ENCODE measurements around the gene ST3GAL5.

The ST3GAL5 gene

DNA sequence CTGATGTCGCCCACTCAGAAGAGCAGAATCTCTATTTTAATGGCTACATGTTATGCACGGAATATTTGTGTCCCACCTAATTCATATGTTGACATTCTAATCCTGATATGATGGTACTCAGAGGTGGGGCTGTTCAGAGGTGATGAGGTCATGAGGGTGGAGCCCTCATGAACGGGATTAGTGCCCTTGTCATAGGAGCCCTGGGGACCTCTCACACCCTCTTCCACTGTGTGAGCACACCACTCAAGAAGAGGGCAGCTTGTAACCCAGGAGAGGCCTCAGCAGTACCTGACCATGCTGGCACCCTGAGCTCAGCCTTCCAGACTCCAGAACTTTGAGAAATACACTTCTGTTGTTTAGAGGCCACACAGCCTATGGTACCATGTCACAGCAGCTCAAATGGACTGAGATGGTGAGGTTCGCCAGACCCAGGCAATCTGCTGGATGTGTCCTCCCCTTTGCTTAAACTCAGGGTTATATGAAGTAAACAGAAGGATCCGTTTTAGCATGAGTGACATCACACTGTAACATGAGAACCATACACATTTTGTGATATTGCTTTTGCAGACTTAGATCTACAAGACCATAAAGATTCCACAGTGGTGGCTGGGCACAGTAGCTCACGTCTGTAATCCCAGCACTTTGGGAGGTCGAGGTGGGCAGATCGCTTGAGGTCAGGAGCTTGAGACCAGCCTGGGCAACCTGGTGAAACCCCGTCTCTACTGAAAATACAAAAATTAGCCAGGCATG is 86.3 kb downstream of the ST3GAL5 start:
- no peak for DNase-seq

DNA sequence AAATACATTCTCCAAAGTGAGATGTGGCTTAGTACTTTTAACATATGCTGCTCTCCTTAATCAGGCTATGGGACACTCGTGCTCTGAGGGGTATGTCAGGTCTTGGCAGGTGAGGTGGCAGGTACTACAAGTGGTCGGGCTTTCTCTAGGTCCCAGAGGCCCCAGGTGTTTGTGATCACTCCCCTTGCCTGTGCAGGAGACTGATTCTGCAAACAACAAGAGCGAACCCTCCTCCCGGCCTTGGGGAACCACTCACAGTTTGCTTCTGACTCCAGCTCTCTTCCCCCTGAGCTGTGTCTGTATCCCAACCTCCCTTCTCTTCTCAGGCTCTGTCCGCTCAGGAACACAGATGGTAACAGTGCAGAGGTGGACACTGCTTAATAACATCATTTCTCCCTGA is 86.9 kb downstream of the ST3GAL5 start:
- no peak for DNase-seq

GRCh38 chr2:85800586-85800985 is 88.2 kb downstream of the ST3GAL5 start:
- DNase-seq, result no peak

- DNase-seq, result no peak
Measured at GRCh38 chr2:85799215-85799956, 89.4 kb downstream of the ST3GAL5 start.

GRCh38 chr2:85797921-85798320 is 90.9 kb downstream of the ST3GAL5 start:
- DNase-seq, result no peak

- no peak for DNase-seq
Measured at GRCh38 chr2:85797263-85797660, 91.5 kb downstream of the ST3GAL5 start.

DNA sequence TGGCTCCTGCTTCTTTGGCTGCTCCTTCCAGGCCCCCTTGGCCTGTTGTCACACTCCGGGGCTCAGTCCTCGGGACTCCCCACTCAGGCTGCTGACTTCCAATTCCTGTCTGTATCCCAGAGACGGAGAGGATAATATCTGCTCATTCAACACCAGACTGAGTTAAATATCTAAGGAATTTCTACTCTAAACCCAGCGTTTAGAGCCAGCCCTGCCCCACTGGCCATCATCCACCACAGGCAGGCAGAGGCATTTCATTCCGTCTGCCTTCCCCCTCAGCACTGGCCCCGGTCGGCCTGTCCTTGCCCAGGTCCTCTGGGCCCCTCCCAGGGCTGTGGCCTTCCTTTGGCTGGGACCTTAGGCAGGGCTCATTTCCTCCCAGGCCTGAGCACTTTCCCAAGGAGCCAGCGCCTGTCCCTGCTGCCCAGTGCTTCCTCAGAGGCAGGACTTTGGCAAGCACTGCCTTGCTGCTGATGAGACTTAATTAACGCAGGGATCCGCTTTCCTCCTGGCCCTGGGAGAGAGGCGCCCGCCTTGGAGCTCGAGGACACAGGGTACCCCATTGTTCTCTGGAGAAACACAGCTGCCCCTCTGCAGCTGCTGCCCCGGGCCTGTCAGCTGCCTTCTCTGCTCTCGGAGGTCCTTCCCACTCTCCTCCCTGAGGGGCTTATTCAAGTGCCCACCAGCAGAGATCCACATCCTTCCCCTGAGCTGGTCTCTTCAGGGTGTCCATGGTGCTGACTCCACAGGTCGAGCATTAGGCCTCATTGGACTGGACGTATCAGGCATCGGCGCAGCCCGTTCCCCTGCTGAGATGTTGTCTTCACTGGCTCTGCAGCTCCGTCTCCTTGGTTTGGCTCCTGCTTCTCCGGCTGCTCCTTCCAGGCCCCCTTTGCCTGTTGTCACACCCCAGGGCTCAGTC is 92.2 kb downstream of the ST3GAL5 start:
- DNase-seq, result no peak

DNA sequence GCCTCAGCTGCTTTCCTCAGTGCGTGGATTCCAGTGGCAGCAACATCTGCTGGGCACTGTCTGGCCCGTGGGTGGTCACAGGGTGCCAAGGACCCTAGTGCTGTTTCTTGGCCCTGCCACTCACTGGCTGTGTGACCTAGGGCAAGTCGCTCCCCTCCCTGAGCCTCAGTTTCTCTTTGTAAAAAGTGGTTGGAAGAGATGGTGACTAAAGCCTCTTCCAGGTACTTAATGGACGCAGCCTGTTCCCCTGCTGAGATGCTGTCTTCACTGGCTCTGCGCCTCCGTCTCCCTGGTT is 92.8 kb downstream of the ST3GAL5 start:
- DNase-seq, result no peak

DNA sequence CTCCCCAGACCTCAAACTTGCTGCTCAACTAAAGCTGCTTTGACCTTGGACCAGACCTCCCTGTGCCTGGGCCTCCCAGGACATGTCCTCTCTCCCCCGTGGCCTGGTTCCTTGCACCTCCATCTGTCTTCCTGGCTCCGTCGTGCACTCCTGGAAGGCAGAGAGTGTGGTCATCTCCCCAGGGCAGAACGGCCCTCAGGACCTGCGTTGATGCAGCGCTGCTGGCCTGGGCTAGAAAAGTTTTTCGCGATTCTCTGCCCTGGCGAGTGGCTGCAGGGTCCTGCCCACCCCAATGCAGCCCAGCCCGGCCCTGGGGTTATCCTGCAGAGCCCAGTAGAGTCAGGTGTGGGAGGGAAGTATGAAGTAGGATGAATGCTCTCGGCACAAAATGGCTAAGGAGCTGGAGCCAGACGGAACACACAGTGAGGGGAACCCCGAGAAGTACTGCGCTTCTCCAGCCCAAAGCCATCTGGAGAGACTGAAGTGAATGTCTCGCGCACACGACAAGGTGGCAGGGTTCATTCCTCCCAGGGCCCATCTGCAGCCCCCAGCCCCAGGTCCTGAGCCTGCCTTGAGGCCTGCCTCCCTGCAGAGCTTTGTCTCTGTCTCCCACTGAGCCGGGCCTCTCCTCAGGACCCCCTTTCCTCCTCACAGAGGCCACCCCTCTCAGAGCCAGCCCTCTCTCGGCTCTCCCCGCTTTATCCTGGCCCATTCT is 93.3 kb downstream of the ST3GAL5 start:
- DNase-seq, result no peak

DNA sequence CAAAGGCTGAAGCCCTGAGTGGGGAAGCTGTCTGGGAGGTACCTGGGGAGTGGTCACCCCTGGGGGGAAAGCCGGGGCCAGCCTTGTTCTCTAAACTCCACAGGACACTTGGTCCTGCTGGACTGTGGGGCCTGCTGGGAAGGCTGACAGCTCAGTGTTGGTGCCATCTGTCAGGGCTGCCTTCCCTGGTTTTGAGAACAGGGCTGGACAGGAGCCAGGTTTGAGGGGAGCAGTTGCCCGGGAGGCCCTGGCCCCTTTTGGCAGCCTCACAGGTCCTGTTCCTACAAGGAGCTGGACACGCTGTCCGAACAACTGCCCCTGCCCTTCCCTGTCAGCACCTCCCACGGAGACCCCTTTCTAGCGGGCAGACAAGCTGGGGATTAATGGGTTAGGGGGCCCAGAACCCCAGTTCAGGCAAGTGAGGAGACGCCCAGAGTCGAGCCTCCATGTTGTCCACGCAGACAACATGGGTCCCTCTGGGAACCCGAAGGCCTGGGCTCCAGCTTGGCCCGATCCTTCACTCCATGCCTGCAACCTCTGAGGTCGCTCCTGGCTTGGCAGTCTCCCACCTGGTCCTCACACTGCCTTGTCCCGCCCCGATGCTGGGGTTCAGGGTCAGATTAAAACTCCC is 94.2 kb downstream of the ST3GAL5 start:
- DNase-seq, result peak; percentile 18

- no peak for DNase-seq
Measured at GRCh38 chr2:85794038-85794441, 94.8 kb downstream of the ST3GAL5 start.

DNA sequence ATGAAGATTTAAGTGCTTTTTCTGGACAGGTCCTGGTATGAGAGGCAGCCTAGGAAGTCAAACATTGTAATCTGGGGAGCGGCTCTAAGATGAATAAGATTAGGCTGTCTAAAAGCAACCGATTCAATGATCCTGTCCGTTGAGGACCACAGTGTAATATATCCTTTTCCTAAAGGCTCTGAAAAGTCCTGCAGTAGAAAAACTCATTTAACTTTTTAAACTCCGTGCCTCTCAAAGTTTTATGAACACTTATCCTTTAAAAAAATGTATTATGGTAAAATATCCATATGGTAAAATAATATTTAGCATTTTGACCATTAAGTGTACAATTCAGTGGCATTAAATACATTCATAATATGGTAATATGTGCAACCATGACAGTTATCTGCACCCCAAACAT is 95.2 kb downstream of the ST3GAL5 start:
- no peak for DNase-seq

DNA sequence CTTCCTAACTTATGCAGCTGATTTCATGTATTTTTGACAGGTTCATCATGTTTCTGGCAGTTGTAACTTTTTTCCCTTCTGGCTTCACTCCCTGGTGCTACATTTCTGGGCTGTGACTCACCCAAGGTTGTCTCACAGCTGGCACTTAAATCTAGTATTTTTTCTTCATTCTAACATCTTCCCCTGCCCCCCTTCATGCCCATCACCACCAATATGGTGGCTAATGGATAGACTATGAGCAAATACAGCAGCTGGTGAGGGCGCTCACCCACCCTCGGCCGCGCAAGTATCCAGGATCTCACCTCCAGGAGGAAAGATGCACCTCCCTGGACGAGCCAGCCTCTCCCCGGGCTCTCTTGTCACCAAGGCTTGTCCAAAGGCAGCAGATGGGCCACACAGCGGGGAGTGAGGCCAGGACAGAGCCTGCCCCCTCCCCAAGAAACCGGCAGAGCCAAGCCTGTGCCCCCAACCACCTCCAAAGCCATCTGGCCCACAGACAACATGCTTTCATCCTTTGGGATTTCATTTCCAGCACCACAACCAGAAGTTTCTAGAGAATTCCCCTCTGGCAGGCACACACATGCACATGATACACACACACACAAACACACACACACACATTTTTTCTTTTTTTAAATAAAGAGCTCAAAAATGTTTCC is 95.9 kb downstream of the ST3GAL5 start:
- DNase-seq, result peak; percentile 95

GRCh38 chr2:85791704-85792565 is 96.9 kb downstream of the ST3GAL5 start:
- DNase-seq, result no peak

- DNase-seq, result no peak
Measured at GRCh38 chr2:85790499-85791188, 98.1 kb downstream of the ST3GAL5 start.

DNA sequence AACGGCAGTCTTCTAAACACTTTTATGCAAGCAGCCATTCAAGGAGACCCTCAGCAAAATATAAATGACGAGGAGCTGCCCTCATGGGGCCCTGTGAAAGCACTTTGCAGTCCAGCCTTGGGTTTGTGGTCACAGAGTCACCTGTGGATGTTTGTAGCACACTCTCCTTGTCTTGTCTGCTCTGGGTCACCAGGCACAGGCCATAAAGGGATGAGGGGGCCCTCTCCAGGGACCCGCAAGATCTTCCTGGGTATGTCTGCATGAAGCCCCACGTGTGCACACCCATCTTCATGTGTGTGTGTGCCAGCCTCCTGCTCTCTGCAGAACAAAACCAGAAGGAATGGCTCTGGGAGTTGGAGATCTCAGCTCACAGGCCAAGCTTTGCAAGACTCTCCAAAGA is 98.8 kb downstream of the ST3GAL5 start:
- DNase-seq, result no peak

- no peak for DNase-seq
Measured at GRCh38 chr2:85789271-85789670, 99.5 kb downstream of the ST3GAL5 start.

DNA sequence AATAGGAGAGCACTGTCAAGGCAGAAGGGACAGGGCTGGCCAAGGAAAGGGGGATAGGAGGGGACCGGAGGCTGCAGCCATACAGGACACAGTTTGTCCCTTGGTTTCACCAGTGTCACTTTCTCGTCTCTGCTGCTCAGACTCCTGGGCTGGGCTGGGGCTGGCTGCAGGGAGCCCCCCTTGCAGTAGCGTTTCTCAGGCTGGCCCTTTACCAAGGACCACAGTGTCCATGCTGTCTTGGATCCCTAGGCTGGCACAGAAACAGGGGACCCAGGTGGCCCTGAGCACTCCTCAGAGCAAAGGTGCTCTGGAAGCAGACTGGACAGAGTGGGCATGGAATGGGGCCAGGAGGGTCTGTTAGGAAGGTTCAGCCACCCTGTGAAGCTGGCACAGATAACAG is 100.2 kb downstream of the ST3GAL5 start:
- no peak for DNase-seq

DNA sequence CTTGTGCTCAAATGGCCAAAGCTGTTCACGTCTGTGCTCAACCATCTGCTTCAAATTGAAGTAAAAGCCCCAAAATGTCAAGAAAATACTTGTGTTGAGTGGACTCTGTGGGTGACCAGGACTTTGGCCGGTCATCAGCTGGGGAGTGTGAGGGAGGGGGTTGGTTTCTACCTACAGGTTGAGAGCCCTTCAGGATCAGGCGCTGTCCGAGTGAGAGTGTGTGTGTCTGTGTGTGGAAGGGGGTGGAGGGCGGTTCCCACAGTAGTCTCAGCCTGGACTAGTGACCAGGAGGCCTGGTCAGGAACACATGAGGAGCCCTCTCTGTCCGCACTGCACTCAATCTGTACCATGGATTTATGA is 100.8 kb downstream of the ST3GAL5 start:
- DNase-seq, result no peak

GRCh38 chr2:85787282-85787980 is 101.4 kb downstream of the ST3GAL5 start:
- DNase-seq, result no peak
